HepG2 (cell line): Measurements from ENCODE around the gene MSMB. TPM values are rescaled to one million over a fixed set of nuclear protein-coding genes. Genes with fewer than 3 reads are reported as not detected.
A peak's percentile ranks its signal among the peaks of the same experiment; 100 is the strongest.

Source experiments
- ATAC-seq: fragments of 200-7000 bp; cut with Tn5 transposase; 3 replicates; pipeline ENCODE4 v1.9.1; 2020; ENCODE audit warnings: mild to moderate bottlenecking, moderate library complexity
- BruUV-seq: library from RNA; stranded (reverse); fragments of 400-500 nt; replicated peaks from 2 replicates; lab custom pipeline; 2021; lab: Mats Ljungman, UMichigan
- CTCF ChIA-PET: fragments of 300-600 bp; formaldehyde crosslinking; extraction: SDS; loops from one replicate; lab custom pipeline; 2021; ENCODE audit warnings: low total read pairs, inconsistent platforms, low intra/inter-chr PET ratio; lab: Yijun Ruan, JAX
- POLR2A ChIA-PET: fragments of 350-600 bp; sonication (Branson Sonifier 250); formaldehyde crosslinking; loops from one replicate; lab custom pipeline; 2020; ENCODE audit warnings: antibody characterized with exemption, inconsistent platforms; lab: Yijun Ruan, JAX
- DNase-seq: peaks from one replicate; pipeline ENCODE4 v3.0.0-alpha.2; 2015; ENCODE audit warnings: low spot score
- FAIRE-seq: peaks from 3 replicates; lab custom pipeline; 2011; peaks lifted over from hg19 to GRCh38; lab: Jason Lieb, UNC
- H2AFZ ChIP-seq: one replicate; pipeline ENCODE4 v1.6.1; 2011; ENCODE audit warnings: low read length, inconsistent platforms
- H3K27ac ChIP-seq: fragments of 300-600 bp; 3 replicates; pipeline ENCODE4 v1.8.0; 2011; ENCODE audit warnings: mixed run types, mild to moderate bottlenecking, mixed read lengths, low read length, inconsistent platforms; ENCODE audit not compliant: insufficient read depth; ENCODE audit errors: extremely low read length
- H3K27me3 ChIP-seq, 2 experiments: fragments of 200-600 bp in 1 of 2; 2 replicates in 1 of 2; 3 replicates in 1 of 2; pipeline versions ENCODE4 v1.6.0 to v1.8.0; 2011; ENCODE audit warnings: low read length in 2 of 2, mild to moderate bottlenecking in 2 of 2, moderate library complexity in 2 of 2, inconsistent platforms in 1 of 2; ENCODE audit not compliant: insufficient read depth in 2 of 2, control insufficient read depth in 1 of 2
- H3K36me3 ChIP-seq, 2 experiments: fragments of 200-600 bp in 1 of 2; replicated peaks in 1 of 2; 2 replicates in 1 of 2; 3 replicates in 1 of 2; pipeline versions ENCODE4 v1.5.1 to v1.8.0; 2011; ENCODE audit warnings: low read length in 2 of 2, inconsistent platforms in 1 of 2; ENCODE audit not compliant: insufficient read depth in 2 of 2, control insufficient read depth in 1 of 2
- H3K4me1 ChIP-seq: 2 replicates; pipeline ENCODE4 v1.5.1; 2012; ENCODE audit warnings: low read length, inconsistent platforms; ENCODE audit not compliant: insufficient read depth
- H3K4me2 ChIP-seq: 2 replicates; pipeline ENCODE4 v1.6.0; 2011; ENCODE audit warnings: low read depth, low read length, inconsistent platforms
- H3K4me3 ChIP-seq, 3 experiments: fragments of 200-600 bp in 1 of 3; sonication (generic), shearing (Covaris generic) in 1 of 3; replicated peaks in 1 of 3; 2 replicates each; pipeline ENCODE4 v1.5.1; 2011 to 2016; ENCODE audit warnings: low read length in 3 of 3, inconsistent platforms in 2 of 3, low read depth in 2 of 3, mild to moderate bottlenecking in 2 of 3, control low read depth in 1 of 3, mixed read lengths in 1 of 3; ENCODE audit not compliant: insufficient read depth in 1 of 3
- H3K79me2 ChIP-seq: one replicate; pipeline ENCODE4 v1.6.1; 2011; ENCODE audit warnings: low read length, inconsistent platforms; ENCODE audit not compliant: insufficient read depth
- H3K9ac ChIP-seq: 2 replicates; pipeline ENCODE4 v1.6.0; 2011; ENCODE audit warnings: mild to moderate bottlenecking, low read depth, low read length, inconsistent platforms; ENCODE audit not compliant: insufficient read depth
- H3K9me3 ChIP-seq: 2 replicates; pipeline ENCODE4 v1.5.1; 2012; ENCODE audit warnings: mild to moderate bottlenecking, low read length
- H4K20me1 ChIP-seq: 2 replicates; pipeline ENCODE4 v1.6.0; 2011; ENCODE audit warnings: inconsistent platforms, mild to moderate bottlenecking, low read length, moderate library complexity; ENCODE audit not compliant: insufficient read depth
- ATF2 ChIP-seq: sonication (generic); formaldehyde crosslinking; IDR thresholded peaks from 2 replicates; pipeline ENCODE4 v1.4.0; 2020; ENCODE audit warnings: missing genetic modification reagents
- ATM ChIP-seq: fragments of 450-650 bp; IDR thresholded peaks from 2 replicates; pipeline ENCODE4 v1.7.1; 2017; ENCODE audit warnings: mild to moderate bottlenecking, borderline replicate concordance
- CENPT ChIP-seq: sonication (generic); formaldehyde crosslinking; IDR thresholded peaks from 2 replicates; pipeline ENCODE4 v1.8.0; 2022; ENCODE audit warnings: low read depth, mild to moderate bottlenecking, moderate library complexity, missing genetic modification reagents
- MNT ChIP-seq: fragments of 450-650 bp; IDR thresholded peaks from 2 replicates; pipeline ENCODE4 v1.6.1; 2016
- NR2F2 ChIP-seq: IDR thresholded peaks from 2 replicates; pipeline ENCODE4 v1.6.1; 2012; ENCODE audit warnings: low read depth, inconsistent platforms, borderline replicate concordance
- PRMT3 ChIP-seq: sonication (generic); formaldehyde crosslinking; IDR thresholded peaks from 2 replicates; pipeline ENCODE4 v1.8.1; 2022; ENCODE audit warnings: low read depth, mild to moderate bottlenecking, moderate library complexity, missing genetic modification reagents, borderline replicate concordance
- SKI ChIP-seq: fragments of 450-650 bp; IDR thresholded peaks from one replicate; pipeline ENCODE4 v1.6.1; 2018; ENCODE audit warnings: mild to moderate bottlenecking; ENCODE audit not compliant: partially characterized antibody
- TSC22D2 ChIP-seq: sonication (generic); formaldehyde crosslinking; IDR thresholded peaks from 2 replicates; pipeline ENCODE4 v1.5.1; 2020; ENCODE audit warnings: missing genetic modification reagents, mild to moderate bottlenecking, borderline replicate concordance
- ZNF121 ChIP-seq: sonication (generic); formaldehyde crosslinking; IDR thresholded peaks from 2 replicates; pipeline ENCODE4 v1.5.0; 2020; ENCODE audit warnings: mild to moderate bottlenecking, missing genetic modification reagents
- ZNF331 ChIP-seq: sonication (generic); formaldehyde crosslinking; IDR thresholded peaks from 2 replicates; pipeline ENCODE4 v1.4.0; 2020; ENCODE audit warnings: missing genetic modification reagents
- ZNF335 ChIP-seq: sonication (generic); formaldehyde crosslinking; IDR thresholded peaks from 2 replicates; pipeline ENCODE4 v1.4.0; 2020; ENCODE audit warnings: missing genetic modification reagents
- ZNF430 ChIP-seq: sonication (generic); formaldehyde crosslinking; IDR thresholded peaks from 2 replicates; pipeline ENCODE4 v1.9.0; 2021; ENCODE audit warnings: mild to moderate bottlenecking, missing genetic modification reagents
- ZNF563 ChIP-seq: sonication (generic); formaldehyde crosslinking; IDR thresholded peaks from 2 replicates; pipeline ENCODE4 v1.8.0; 2022; ENCODE audit warnings: mild to moderate bottlenecking, moderate library complexity, missing genetic modification reagents
- ZNF589 ChIP-seq: sonication (generic); formaldehyde crosslinking; conservative IDR thresholded peaks from 2 replicates; pipeline ENCODE4 v1.8.0; 2022; ENCODE audit warnings: mild to moderate bottlenecking, moderate library complexity, missing genetic modification reagents
- ZNF616 ChIP-seq: sonication (generic); formaldehyde crosslinking; IDR thresholded peaks from 2 replicates; pipeline ENCODE4 v1.5.0; 2020; ENCODE audit warnings: low read depth, mild to moderate bottlenecking, missing genetic modification reagents
- ZNF777 ChIP-seq: sonication (generic); formaldehyde crosslinking; IDR thresholded peaks from 2 replicates; pipeline ENCODE4 v1.4.0; 2020; ENCODE audit warnings: missing genetic modification reagents
- WGBS: methylation state at CpG from one replicate; pipeline ENCODE4 v1.1.6; 2017; ENCODE audit warnings: low lambda C conversion rate; 5-methylcytosine and 5-hydroxymethylcytosine counted together
- in situ Hi-C: cut with HindIII; loops from 2 replicates; pipeline ENCODE4 v1.10.0; 2017; ENCODE audit warnings: low pct_unique_long_range_greater_than_20kb; ENCODE audit not compliant: extremely low pct_ligation_motif_present
- intact Hi-C: fragments of 100-400 bp; cut with micrococcal nuclease; formaldehyde crosslinking; loops from one replicate; pipeline ENCODE4 v1.10.0; 2022; ENCODE audit not compliant: unreplicated experiment
- polyA plus RNA-seq, 8 experiments: library from polyadenylated mRNA; depleted of rRNA in 3 of 8; stranded (reverse) in 7 of 8; unstranded in 1 of 8; fragments of >200 nt; fragmentation: Illumina TruSeq in 4 of 8; extraction: Trizol in 4 of 8; gene quantifications; 2 replicates each; pipeline versions ENCODE4 v1.2.1 to v1.2.3, GENCODE V29; 2011 to 2016; ENCODE audit warnings: low read depth in 4 of 8, missing spikeins in 1 of 8, mixed read lengths in 1 of 8; ENCODE audit not compliant: insufficient read depth in 1 of 8
- total RNA-seq, 5 experiments: library from RNA; depleted of rRNA; stranded (reverse); fragments of >200 nt; fragmentation: Illumina TruSeq; extraction: Trizol; gene quantifications; 2 replicates each; pipeline ENCODE4 v1.2.3, GENCODE V29; 2016; ENCODE audit warnings: low read depth in 1 of 5

MSMB gene
- total and polyA plus RNA-seq, 2 of the 13 experiments (the other 11 are each of a cell fraction or from before 2014, with no cell fraction given) = 0.84 TPM; not detected in 1

- TF ChIP-seq MNT = no peak
- TF ChIP-seq ZNF331 (CRISPR knock-in tag) = no peak
- no peak for TF ChIP-seq ZNF589 (CRISPR knock-in tag)
Observed at GRCh38 chr10:46079831-46080585, 33.9 kb upstream of the MSMB start (continued).

DNA sequence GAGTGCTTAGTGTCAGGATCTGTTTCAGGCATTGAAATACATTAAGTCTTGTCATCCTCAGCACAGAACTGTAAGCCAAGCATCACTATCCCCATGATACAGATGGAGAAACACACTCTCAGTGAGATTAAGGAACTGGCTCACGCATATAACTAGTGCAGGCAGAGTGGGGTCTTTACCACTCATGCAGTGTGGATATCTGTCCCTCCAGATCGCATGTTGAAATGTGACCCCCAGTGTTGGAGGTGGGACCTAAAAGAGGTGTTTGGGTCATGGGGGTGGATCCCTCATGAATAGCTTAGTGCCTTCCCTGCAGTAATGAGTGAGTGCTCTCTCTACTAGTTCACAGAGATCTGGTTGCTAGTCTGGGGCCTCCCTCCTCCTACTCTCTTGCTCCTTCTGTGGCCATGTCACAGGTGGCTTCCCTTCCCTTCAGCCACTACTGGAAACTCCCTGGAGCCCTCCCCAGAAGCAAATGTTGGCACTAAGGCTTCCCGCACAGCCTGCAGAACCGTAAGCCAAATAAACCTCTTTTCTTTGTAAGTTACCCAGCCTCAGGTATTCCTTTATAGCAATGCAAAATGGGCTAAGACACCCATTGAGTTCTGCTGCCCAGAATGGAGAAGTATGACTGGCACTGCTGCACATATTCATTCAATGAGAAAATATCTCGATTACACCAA is 31.8 kb upstream of the MSMB start:
- Histone ChIP-seq H3K4me1 (peaks cover 47% of the 10 kb centered on the region), H3K79me2 (no peaks in the 10 kb centered on the region), H3K27me3 (no peaks in the 10 kb centered on the region; a peak in 1 of 5 replicates), H4K20me1 (no peaks in the 10 kb centered on the region), H3K4me3 (no peak overlapping the region), H3K27ac (no peak overlapping the region), H3K9ac (no peak overlapping the region), H2AFZ (no peak overlapping the region), H3K9me3 (0 out of 2 replicates have a peak, but pooled peaks cover 7% of the 10 kb centered on the region), H3K36me3 (no peaks in the 10 kb centered on the region), H3K4me2 (peak overlapping the region; percentile 8; the same call in 1 of the 2 replicates)
- no peak for DNase-seq
- no peak for FAIRE-seq
- ChIA-PET CTCF (no interaction called here), POLR2A (no interaction called here)
- no TSS peak for BruUV-seq
- WGBS = 48% methylated on average over 5 of the region's 5 CpGs
- in situ Hi-C loops = no loop called here
- intact Hi-C loops = no loop called here
- ATAC-seq = peak; percentile 60
- no peak for TF ChIP-seq ATF2
- TF ChIP-seq ZNF777 (CRISPR knock-in tag) = no peak
- no peak for TF ChIP-seq ZNF335 (CRISPR knock-in tag)
- TF ChIP-seq ZNF121 (CRISPR knock-in tag) = no peak
- TF ChIP-seq ATM = no peak
- TF ChIP-seq ZNF430 (CRISPR knock-in tag) = no peak
- TF ChIP-seq NR2F2 = no peak
- no peak for TF ChIP-seq ZNF616 (CRISPR knock-in tag)
- no peak for TF ChIP-seq PRMT3 (CRISPR knock-in tag)
- TF ChIP-seq ZNF563 = no peak
- no peak for TF ChIP-seq SKI
- TF ChIP-seq TSC22D2 (CRISPR knock-in tag) = no peak
- TF ChIP-seq ZNF331 (CRISPR knock-in tag) = no peak
- no peak for TF ChIP-seq CENPT (CRISPR knock-in tag)
